Measurements from ENCODE around the gene GH1.
A peak's percentile ranks its signal among the peaks of the same experiment; 100 is the strongest.
"Not testable (repeated sequence)": the region's sequence is repeated elsewhere in the genome, so short reads cannot be mapped to it uniquely, and the experiment has no call there.

The GH1 gene

GRCh38 chr17:63881935-63882601 lies 36.6 kb downstream of the GH1 start, which contains the start of gene GH2:
Gene GH2, minus strand, starts transcription at chr17:63881944. Its CDS starts 143 bp downstream, at chr17:63881801.
- peak; percentile 78 for DNase-seq (ENCODE audit: low spot score)
- TF ChIP-seq, protein P1, sequence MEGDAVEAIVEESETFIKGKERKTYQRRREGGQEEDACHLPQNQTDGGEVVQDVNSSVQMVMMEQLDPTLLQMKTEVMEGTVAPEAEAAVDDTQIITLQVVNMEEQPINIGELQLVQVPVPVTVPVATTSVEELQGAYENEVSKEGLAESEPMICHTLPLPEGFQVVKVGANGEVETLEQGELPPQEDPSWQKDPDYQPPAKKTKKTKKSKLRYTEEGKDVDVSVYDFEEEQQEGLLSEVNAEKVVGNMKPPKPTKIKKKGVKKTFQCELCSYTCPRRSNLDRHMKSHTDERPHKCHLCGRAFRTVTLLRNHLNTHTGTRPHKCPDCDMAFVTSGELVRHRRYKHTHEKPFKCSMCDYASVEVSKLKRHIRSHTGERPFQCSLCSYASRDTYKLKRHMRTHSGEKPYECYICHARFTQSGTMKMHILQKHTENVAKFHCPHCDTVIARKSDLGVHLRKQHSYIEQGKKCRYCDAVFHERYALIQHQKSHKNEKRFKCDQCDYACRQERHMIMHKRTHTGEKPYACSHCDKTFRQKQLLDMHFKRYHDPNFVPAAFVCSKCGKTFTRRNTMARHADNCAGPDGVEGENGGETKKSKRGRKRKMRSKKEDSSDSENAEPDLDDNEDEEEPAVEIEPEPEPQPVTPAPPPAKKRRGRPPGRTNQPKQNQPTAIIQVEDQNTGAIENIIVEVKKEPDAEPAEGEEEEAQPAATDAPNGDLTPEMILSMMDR (IDR thresholded peaks at IDR 0.05; ENCODE audit: extremely low read depth, missing control alignments): peak; percentile 40

GRCh38 chr17:63881337-63881736 lies 37.3 kb downstream of the GH1 start:
- DNase-seq (ENCODE audit: low spot score): not testable (repeated sequence)

GRCh38 chr17:63880706-63881105 lies 37.9 kb downstream of the GH1 start:
- TF ChIP-seq, protein P1 (IDR thresholded peaks at IDR 0.05; ENCODE audit: extremely low read depth, missing control alignments): no peak
- no peak for DNase-seq (ENCODE audit: low spot score)

- not testable (repeated sequence) for DNase-seq (ENCODE audit: low spot score)
Measured at GRCh38 chr17:63878413-63878812, 40.2 kb downstream of the GH1 start.

DNA sequence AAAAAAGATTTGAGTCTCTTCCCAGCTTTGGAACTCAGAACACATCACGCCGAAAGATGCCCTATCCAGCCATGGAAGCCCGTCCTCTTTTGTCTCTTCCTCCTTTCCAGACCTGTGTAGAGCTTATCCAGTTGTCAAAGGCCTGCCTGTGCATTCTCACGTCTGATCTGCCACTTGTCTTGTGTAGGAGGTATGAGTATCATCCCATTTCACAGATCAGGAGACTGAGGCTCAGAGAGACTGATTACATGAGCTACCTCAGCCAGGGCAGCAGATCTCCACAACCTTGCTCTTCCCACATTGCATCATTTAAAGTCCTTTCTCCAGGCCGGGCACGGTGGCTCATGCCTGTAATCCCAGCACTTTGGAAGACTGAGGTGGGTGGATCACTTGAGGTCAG lies 43.9 kb downstream of the GH1 start:
- not testable (repeated sequence) for DNase-seq (ENCODE audit: low spot score)

DNA sequence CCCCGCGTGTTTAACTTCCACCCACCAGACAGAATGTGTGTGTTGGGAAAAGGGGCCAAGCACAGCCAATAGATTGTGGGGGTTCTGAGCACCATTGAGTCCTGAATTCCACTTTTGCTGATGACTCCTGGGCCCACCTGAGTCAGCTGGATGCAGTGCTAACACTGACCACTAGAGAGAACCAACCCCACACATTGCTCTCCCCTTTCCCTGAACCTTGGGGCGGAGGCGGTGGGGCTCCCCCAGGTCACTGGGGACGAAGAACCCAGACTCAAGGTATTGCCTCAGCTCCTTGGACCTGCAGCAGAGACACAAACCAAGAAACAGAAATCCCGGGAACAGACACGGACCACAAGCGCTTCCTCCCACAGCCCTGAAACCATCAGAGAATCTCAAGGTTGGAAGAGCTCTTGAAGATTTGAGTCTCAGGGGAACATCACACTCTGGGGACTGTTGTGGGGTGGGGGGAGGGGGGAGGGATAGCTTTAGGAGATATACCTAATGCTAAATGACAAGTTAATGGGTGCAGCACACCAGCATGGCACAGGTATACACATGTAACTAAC lies 44.5 kb downstream of the GH1 start:
- DNase-seq (ENCODE audit: low spot score): not testable (repeated sequence)

DNA sequence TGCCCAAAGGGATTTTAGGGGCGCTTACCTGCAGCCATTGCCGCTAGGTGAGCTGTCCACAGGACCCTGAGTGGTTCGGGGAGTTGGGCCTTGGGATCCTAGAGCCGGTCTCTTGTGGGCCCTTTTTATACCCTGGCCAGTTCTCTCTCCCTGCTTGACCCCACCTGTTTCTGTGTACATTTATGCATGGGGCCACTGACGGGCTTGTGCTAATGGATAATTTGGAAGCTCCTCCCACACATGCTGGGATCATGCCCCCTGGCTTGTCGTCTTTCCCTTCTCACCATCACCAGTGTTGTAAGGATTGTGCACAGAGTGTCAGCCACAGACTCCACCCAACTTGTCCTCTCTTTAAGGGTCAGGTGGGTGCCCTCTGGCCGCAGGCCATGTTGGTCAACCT lies 45.1 kb downstream of the GH1 start, which contains the start of gene CSH2:
CSH2 (minus strand) TSS at position 101 of the 400 bp plus-strand sequence; CDS start at position 38, 63 bp downstream.
- DNase-seq (ENCODE audit: low spot score): not testable (repeated sequence)

DNA sequence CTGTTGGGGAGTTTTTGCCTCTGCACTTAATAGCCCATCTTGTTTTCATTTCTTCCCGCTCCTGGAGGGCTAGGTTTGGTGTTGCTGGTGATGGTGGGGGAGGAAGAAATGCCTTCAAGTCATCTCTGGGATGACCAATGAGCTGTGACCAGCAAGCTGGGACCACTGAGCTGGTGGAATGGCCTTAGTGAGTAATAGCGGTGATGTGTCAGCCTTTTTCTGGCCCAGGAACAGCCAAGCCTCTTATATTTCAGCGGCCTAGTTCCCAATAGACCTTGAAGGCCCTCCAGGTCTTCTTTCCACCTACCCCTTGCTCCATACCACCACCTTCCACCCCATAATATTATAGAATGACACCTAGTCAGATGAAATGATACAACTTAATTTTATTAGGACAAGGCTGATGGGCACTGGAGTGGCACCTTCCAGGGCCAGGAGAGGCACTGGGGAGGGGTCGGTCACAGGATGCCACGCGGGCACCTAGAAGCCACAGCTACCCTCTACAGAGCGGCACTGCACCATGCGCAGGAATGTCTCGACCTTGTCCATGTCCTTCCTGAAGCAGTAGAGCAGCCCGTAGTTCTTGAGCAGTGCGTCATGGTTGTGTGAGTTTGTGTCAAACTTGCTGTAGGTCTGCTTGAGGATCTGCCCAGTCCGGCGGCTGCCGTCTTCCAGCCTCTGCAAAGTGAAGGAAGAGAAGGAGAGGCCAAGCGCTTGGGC lies 46.8 kb downstream of the GH1 start:
- DNase-seq (ENCODE audit: low spot score): not testable (repeated sequence)

- DNase-seq (ENCODE audit: low spot score): not testable (repeated sequence)
Measured at GRCh38 chr17:63870292-63870665, 48.4 kb downstream of the GH1 start.

GRCh38 chr17:63869491-63870291 lies 48.9 kb downstream of the GH1 start:
- not testable (repeated sequence) for DNase-seq (ENCODE audit: low spot score)
